Suppressor macrophage treated with lipopolysaccharide for 1 hour (primary cell): Measurements from ENCODE around the gene TRIP13.
"Not testable (repeated sequence)": the region's sequence is repeated elsewhere in the genome, so short reads cannot be mapped to it uniquely, and the experiment has no call there.

Experiments
- DNase-seq, 3 donors: peaks; one replicate each; pipeline ENCODE4 v3.0.0-alpha.2; 2020 to 2022

The TRIP13 gene

DNA sequence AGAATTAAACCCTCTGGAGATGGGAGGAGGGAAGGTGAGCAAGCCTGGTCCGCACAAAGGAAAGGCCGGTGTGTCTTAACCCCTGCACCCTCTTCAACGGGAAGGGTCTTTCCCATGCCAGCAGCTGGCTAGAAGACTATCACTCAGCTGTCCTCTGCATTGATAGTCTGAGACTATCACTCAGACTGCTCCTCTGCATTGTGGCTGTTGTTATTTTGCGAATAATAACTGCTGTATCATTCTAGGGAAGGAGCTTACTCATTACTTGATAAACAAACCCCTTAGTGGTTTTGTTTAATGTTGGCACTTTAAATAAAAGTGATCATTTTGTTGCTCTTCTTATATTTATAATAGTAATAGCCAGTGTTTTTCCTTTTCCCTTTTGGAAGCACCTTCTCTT lies 8.1 kb downstream of the TRIP13 start:
- DNase-seq: no peak

DNA sequence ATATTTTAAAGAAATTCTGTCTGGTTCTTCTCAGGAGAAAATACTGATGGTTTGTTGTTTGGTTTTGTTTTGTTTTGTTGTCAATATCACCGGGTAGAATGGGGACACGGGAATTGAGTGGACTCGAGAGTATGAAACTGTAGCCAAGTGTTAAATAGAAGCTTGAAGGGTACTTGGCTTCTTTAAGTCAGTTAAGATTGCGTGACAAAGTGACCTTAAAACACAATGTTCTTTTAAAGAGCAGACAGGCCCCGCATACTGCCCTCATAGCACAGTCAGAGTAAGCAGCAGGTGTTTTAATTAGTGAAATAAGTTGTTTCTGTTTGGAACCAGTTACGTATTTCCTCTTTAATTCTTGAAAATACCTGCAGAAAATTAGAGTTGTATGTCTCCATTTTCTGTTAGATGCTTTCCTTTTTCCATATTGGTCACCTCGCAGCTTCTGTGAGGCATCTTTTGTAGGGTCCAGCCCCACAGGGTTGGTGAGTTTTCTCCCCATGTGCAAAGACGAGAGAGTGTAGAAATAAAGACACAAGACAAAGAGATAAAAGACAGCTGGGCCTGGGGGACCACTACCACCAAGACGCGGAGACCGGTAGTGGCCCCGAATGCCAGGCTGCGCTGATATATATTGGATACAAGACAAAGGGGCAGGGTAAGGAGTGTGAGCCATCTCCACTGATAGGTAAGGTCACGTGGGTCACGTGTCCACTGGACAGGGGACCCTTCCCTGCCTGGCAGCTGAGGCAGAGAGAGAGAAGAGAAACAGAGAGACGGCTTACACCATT lies 9.6 kb downstream of the TRIP13 start:
- no peak for DNase-seq

DNA sequence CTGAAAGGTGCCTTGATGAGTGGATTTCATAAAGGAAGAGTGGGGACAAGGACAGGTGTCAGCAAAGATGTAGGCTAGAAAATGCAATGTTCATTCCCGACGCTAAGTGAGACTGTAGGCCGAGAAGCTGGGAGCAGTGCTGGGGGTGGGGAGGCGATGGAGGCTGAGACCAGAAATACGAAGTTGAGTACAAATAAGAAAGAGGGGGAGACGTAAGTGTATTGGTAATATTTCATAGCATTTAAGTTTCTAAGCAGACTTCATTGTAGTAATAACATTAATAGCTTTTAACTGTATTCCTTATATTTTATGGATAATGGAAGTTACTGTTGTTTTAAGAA lies 11.0 kb downstream of the TRIP13 start:
- no peak for DNase-seq

DNA sequence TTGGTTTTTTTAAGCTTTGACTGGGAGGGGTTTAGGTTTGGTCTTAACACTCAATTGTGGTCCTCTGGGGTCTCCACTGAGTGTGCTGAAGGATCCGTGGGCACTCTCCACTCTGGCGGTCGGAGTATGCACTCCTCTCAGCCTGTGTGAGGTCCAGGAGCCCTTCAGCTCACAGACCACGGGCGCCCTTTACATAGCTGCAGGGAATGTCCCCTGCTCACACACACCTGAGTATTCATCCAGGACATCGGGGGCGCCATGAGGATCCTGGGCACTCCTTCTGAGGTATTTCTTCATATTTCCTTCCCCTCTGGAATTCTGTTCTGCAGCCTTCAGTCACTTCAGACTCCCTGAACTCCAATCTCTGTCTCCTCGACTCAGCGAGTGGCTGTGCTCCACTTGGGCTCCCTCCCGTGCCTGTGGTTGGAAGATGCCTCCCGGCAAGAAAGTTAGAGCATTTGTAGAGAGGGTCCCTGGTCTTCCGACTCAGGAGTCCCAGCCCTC lies 12.5 kb downstream of the TRIP13 start:
- no peak for DNase-seq

DNA sequence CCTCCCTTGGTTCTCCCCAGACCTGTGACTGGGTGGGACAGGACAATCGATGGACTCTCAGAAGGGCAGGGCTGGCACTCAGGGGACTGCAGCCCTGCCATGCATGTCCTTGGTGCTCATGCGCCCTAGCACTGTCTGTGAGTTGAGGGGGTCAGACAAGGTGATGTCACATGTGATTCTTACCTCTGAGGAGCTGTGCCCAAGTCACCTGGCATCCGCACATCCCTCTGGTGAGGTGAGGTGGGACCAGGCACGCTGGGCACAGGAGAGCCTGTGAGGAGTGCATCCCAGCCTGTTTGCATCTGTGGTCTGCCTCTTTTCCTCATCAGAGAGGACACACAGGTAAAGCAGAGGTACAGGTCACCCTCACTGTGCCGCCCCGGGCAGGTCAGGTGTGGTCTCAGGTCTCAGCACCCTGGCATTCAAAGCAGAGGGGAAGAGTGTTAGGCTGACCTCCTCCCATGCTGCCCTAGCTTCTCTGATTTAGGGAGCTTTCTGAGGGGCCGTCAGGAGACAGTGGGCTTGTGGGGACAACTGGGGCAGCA lies 14.8 kb downstream of the TRIP13 start:
- DNase-seq: no peak

DNA sequence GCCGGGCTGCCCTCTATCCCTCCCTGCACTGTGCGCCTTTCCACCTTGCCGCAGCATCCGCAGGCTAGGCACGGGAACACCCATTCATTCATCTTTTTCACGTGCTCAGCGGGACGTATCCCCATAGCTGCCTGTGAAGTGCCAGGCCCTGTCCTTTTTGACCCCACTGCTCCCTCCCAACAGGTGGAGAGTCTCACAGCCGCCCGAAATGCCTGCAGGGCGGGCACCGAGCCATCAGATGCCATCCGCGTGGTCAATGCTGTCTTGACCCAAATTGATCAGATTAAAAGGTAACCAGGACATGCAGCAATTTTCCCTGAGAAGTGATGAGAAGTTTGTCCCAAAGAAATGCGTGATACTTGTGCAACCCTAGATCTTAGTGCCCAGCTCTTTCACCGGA lies 15.5 kb downstream of the TRIP13 start:
- no peak for DNase-seq

DNA sequence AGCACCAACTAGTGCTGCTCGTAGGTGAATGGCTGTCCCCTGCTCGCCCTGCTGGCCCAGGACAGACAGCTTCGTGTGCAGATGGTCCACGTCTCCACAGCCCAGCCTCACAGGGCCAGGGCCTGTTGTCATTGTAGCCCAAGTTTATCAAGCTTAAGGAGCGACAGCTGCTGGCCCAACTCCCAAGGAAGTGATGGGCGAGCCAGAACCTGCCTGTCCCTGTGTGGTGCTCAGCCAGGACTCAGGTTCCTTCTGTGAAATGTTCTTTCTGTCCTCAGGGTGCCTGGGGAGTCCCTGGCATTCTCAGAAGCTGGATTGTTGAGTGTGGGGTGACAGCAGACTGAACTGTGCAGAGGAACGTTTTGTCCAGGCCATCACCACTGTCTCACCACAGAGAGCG lies 16.4 kb downstream of the TRIP13 start:
- no peak for DNase-seq

DNA sequence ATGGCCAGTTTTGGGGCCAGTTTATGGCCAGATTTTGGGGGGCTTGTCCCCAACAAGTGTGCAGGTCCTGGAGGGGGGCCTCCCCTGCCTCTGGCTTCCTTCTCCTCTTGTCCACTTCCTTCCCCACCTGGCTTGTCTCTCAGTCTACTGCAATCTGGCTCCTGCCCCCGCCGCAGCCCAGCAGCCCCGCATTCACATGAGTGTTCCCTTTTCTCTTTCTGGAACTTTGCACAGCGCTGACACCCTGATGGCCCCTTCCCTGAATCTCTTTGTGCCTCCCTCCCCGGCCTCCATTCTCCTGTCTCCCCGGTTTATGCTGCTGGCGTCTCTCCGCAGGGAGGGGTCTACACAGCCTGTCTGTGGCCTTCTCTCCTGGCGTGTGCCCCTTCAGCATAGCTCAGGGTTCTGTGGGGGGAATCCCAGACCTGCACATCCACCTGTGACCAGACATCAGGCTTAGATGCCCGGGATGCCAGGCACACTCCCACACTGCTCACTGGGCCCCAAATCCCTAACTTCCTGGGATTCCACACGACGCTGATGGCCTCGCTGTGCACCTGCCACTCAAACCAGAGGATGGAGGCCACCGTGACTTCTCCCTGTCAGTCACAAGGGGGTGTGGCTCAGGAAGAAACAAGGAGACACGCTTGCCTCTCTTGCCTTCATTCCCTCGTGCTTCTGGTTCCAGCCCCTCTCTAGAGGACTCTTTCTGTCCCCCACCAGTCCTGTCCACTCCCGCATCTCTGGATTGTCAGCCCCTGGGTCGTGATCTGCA lies 17.5 kb downstream of the TRIP13 start:
- no peak for DNase-seq

DNA sequence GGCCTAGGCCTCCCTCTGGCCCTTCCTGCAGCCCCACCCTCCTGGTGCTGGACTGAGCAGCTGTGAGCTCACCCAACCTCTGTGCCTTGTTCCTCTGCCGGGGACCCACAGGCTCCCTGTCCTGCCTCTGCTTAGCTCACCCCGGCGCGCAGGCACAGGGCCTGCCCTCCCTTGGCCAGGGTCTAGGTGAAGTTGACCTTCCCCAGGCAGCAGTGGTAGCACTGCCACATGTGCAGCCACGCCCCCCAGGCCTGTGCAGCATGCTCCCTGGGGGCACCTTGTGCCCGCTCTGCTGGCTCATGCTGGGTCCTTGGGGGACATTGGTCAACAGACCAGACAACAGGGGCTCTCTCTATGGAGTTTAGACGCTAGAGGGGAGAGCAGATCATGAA lies 18.1 kb downstream of the TRIP13 start:
- no peak for DNase-seq

DNA sequence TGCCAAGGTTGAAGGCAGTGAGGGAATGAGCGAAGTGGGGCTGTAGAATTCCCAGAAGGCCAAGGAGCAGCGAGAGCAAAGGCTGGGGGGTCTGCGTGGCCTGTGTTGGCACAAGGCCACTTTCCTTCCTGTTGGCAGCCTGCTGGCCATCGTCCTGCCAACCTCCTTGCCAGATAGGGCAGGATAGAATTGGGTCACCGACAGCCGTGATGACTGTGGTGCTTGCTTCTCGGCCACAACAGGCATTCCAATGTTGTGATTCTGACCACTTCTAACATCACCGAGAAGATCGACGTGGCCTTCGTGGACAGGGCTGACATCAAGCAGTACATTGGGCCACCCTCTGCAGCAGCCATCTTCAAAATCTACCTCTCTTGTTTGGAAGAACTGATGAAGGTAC lies 18.9 kb downstream of the TRIP13 start:
- DNase-seq: no peak

DNA sequence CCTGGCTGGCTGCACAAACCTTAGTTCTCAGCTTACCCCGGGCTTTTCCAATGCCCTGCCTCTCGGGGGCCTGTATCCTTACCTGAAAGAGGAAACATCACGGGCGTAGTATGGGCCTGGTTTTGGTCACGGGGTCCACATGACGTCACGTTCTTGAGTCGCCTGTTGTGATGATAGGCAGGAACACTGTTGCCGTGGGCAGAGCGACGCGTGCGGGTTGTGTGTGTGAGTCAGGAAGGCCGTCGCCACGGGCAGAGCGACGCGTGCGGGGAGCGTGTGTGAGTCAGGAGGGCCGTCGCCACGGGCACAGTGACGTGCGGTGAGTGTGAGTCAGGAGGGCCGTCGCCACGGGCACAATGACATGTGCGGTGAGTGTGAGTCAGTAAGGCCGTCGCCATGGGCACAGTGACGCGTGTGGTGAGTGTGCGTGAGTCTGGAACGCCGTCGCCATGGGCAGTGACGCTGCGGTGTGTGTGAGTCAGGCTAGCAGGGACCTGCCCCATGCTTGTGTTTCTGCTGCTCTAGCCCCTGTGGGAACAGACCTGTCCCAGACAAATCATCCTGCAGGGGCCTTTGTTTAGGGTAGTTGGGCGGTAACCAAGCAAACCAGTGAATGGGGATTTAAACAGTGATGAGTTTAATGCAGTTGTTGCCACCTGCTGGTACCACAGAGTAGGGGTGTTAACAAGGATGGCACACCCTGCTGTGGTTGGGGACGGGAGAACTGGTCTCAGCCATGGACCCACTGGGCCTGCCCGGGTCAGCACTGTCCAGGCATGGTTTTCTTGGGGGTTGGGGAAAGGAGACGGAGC lies 19.8 kb downstream of the TRIP13 start:
- DNase-seq: peak; percentile 51 to 61 (median 55)

DNA sequence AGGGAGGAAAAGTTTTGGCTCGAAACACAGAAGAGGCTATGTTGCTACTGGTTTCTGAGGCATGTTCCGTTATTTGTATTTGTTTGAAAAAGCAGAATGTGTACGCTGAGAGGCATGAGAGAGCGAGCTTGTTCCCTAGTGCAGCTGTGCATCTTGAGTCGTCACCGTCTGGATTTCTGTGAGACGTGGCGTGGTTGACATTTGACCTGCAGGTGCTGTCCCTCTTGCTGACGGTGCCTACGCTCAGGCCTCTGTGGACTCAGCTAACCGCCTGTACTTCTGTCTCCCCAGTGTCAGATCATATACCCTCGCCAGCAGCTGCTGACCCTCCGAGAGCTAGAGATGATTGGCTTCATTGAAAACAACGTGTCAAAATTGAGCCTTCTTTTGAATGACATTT lies 21.5 kb downstream of the TRIP13 start:
- no peak for DNase-seq

DNA sequence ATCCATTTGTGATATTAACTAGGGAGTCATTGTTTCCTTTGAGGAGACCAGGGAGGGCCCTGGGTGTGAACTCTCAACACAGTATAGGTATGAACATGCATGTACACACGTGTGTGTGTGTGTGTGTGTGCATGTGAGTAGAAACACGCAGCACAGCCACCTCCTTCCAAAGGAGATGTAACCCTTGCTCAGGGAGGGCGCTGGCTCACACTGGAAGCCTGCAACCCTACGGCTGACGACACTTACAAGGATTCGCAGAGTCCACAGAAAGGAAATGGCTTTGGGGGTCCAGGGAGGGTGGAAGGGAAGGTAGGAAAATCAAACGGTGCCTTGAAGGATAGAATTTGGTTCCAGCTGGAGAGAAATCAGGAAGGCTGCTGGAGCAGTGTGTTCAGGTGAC lies 21.9 kb downstream of the TRIP13 start:
- no peak for DNase-seq

DNA sequence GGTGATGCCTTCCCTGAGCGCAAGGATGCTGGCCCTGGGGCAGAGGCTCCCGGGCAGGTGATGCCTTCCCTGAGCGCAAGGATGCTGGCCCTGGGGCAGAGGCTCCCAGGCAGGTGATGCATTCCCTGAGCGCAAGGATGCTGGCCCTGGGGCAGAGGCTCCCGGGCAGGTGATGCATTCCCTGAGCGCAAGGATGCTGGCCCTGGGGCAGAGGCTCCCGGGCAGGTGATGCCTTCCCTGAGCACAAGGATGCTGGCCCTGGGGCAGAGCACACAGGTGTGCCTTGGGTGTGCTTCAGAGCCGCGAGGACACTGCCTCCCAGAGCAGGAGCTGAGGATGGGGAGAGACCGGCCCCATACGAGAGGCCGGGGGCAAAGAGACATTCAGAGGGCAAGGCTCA lies 22.7 kb downstream of the TRIP13 start:
- DNase-seq: not testable (repeated sequence)

DNA sequence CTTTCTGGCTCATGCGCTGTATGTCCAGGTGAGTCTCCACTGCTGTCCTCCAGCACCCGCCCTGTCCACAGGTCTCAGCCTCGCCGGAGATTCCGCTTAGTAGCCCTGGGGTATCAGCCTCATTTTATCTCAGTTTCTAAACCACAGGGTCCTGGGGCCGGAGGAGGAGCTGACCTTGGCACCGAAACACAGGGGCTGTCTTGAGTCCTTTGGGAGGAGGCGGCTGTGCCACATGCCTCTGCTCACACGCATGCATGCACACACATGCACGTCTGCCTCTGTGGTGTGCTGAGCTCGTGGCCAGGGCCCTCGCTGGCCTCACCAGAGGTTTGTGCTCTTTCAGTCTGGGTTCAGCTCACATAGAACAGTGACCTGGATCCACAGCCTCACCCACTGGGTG lies 23.3 kb downstream of the TRIP13 start:
- no peak for DNase-seq

DNA sequence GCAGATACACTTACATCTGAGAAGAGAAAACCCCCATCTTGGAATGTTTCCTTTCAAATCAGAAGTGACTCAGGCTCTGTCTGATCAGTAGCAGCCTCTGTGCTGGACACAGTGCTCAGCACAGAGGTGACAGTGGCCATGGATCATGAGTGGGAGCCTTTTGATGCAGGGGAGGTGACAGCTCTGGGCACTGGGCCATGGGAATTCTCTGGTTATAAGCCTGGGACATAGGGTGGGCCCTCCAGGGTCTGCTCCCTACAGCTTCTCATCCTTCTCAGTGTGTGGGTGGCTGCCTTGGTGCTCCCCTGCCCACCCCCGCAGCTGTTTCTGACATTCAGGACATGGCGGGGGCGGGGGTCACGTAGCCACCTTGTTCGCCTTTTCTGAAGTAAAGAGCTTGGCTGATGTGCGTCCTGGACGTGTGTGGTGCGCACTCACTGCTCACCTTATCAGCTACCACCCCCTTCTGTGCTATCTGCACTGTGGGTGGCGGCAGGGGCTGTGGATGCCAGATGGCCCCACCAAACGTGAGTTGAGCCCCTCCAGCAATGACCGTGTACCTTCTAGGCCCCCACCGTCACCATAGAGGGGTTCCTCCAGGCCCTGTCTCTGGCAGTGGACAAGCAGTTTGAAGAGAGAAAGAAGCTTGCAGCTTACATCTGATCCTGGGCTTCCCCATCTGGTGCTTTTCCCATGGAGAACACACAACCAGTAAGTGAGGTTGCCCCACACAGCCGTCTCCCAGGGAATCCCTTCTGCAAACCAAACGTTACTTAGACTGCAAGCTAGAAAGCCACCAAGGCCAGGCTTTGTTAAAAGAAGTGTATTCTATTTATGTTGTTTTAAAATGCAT lies 24.0 kb downstream of the TRIP13 start:
- DNase-seq: no peak

DNA sequence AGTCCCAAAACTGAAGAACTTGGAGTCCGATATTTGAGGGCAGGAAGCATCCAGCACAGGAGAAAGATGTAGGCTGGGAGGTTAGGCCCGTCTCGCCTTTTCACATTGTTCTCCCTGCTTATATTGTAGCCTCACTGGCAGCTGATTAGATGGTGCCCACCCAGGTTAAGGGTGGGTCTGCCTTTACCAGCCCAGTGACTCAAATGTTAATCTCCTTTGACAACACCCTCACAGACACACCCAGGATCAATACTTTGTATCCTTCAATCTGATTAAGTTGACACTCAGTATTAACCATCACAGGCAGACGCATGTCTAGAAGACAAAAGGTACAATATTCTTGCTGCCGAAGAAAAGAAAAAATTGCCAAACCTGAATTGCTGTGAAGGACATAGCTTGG lies 26.0 kb downstream of the TRIP13 start:
- not testable (repeated sequence) for DNase-seq

DNA sequence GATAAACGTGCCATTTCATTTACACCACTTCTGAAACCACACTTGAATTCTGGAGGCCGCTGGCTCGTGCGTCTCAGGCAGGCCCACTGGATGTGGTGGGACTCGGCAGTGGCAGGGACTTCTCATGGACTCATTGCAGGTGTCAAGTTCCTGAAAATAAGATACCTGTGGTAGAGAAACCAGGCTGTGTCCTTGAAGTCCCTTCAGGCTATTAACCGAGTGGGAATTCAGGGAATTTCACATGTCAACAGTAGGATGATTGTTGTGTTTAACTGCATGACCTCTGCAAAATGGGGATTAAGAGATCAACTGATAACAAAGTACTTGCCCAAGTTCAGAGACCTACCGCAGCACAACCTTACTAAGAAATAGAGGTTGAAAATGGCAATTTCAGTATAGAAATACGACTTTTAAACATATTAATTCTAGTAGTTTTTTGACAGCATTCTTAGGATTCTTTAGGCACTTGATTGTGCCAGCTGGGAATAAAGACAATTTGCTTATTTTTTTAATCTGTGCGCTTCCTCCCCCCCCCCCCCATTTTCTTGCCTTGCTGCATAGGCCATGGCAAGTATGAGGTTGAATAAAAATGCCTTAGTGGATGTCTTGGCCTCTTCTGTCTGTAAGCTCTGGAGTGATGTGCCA lies 26.8 kb downstream of the TRIP13 start:
- DNase-seq: no peak

DNA sequence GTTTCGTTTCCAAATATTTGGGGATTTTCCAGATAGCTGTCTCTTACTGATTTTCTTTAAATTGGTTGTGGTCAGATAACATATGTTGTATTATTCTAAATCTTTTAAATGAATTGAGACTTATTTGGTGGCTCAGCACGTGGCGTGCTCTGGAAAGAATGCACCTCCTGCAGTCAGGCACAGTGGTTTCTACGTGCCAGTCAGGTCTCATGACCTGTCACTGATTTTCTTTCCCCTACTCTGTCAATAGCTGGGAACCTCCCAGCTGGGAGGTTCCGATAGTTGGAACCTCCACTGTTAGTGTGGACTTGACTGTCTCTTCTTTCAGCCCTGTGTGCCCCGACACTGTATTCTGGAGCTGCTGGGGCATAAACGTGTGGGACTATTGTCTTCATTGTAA lies 27.6 kb downstream of the TRIP13 start:
- no peak for DNase-seq

DNA sequence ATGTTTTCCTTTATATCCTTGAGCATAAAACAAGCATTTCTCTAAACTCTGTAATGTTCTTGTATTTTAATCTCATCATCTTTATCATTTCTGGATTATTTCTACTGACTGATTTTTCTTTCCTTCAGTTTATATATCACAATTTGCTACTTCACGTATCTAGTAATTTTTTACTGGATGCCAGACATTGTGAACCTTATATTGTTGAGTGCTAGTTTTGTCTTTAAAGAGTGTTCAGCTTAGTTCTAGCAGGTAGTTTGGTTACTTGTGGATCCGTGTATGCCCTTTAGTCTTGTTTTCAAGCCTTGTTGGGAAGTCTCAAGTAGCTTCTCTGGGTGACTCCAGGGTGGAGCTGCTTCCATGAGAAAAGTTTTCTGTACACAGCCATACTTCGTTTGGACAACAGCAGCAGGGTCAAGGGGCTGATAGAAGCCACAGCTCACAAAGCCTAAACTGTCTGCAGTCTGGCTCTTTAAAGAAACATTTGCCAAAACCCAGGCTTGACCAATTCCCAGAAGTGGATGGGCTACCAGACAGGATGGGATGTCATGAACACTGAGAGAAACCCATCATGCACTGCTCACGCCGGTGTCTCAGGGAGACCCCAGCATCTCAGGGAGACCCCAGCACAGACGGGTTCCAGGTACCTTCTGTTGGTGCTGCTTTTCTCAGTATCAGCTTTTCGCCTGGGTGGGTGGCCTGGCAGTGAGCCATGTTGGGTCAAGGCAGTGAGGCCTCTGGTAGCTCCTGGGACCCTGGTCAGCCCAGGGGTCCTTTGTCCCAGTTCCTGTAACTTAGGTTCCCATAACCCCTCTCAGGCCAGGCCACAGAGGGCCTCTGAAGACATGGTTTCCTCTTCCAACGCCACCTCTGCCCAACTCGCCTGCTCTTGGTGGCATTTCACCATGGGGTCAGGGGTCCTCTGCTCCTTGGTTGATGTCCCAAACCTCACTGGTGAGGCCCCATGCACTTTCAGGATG lies 29.1 kb downstream of the TRIP13 start:
- no peak for DNase-seq
